Upper lobe of left lung (tissue), 4 donors: ENCODE measurements around the gene CYP24A1.

ENCODE experiments used
- EP300 ChIP-seq, 4 donors: sonication (generic); formaldehyde crosslinking; IDR thresholded peaks; one replicate each; pipeline ENCODE4 v1.5.1; 2017; ENCODE audit warnings: antibody characterized with exemption in 4 of 4, control low read depth in 2 of 4
- POLR2A ChIP-seq, 4 donors: fragments of 450-650 bp; IDR thresholded peaks; one replicate each; pipeline ENCODE4 v1.5.1; 2016 to 2017; ENCODE audit warnings: antibody characterized with exemption in 4 of 4, mild to moderate bottlenecking in 2 of 4
- TF ChIP-seq, protein P1 (sequence below), 6 experiments: fragments of 450-650 bp in 4 of 6; fragments of 200-600 bp in 2 of 6; sonication (generic) in 2 of 6; IDR thresholded peaks; one replicate each; pipeline ENCODE4 v1.5.1; 2016 to 2019; ENCODE audit warnings: antibody characterized with exemption in 6 of 6

GRCh38 chr20:54140927-54141566 is 32.7 kb downstream of the CYP24A1 start:
- TF ChIP-seq, protein P1, sequence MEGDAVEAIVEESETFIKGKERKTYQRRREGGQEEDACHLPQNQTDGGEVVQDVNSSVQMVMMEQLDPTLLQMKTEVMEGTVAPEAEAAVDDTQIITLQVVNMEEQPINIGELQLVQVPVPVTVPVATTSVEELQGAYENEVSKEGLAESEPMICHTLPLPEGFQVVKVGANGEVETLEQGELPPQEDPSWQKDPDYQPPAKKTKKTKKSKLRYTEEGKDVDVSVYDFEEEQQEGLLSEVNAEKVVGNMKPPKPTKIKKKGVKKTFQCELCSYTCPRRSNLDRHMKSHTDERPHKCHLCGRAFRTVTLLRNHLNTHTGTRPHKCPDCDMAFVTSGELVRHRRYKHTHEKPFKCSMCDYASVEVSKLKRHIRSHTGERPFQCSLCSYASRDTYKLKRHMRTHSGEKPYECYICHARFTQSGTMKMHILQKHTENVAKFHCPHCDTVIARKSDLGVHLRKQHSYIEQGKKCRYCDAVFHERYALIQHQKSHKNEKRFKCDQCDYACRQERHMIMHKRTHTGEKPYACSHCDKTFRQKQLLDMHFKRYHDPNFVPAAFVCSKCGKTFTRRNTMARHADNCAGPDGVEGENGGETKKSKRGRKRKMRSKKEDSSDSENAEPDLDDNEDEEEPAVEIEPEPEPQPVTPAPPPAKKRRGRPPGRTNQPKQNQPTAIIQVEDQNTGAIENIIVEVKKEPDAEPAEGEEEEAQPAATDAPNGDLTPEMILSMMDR (IDR thresholded peaks at IDR 0.05), result no peak
- TF ChIP-seq POLR2A (IDR thresholded peaks at IDR 0.05) (no peak), EP300 (IDR thresholded peaks at IDR 0.05) (no peak)
